Fibroblast of skin of left biceps (primary cell): ENCODE measurements around the gene IGHMBP2.

Experiments used
- DNase-seq, 2 experiments: peaks; one replicate each; pipeline ENCODE4 v3.0.0-alpha.2; 2013; ENCODE audit warnings: low read depth in 2 of 2

IGHMBP2 gene

DNA sequence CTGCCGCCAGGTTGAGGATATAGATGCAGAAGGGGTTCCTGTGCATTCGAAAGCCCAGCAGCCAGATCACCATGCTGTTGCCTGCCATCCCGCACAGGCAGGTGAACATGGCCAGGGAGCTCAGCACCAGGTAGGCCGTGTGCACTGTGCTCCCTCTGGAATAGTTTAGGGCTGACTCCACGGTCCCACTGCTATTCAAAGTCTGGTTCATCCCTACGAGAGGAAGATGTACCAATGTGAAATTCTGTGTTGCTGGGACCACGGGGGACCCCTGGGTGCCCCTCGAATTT, 77.0 kb downstream of the IGHMBP2 start, which contains the start of gene MRGPRD:
Gene MRGPRD, minus strand, starts transcription at position 211 of the 290 bp plus-strand sequence. Its CDS starts 0 bp downstream, at position 211.
- no peak for DNase-seq

DNA sequence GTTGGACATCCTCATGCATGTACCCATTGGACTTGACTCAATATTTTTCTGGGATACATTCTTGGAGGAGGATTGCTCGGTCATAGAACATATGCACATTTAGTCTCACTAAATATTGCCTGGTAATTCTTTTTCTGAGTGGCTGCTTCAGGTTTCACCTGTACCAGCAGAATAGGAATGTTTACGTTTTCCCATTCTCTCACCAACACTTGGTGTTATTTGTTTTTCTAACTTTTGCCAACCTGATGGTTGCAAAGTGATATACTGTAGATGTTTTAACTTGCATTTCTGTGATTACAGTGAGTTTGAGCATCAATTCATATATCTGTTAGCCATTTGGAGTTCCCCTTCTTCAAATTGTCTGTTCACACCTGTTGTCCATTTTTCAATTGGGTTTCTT, 78.4 kb downstream of the IGHMBP2 start:
- no peak for DNase-seq

DNA sequence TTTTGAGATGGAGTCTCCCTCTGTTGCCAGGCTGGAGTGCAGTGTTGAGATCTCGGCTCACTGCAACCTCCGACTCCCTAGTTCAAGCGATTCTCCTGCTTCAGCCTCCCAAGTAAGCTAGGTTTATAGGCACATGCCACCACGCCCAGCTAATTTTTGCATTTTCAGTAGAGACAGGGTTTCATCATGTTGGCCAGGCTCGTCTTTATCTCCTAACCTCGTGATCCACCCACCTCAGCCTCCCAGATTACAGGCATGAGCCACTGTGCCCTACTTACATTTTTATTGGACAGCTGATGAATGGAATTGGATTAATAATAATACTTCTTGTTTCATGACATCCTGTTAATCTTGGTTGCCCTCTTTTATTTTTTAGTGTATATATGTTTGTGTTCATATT, 80.1 kb downstream of the IGHMBP2 start:
- no peak for DNase-seq

DNA sequence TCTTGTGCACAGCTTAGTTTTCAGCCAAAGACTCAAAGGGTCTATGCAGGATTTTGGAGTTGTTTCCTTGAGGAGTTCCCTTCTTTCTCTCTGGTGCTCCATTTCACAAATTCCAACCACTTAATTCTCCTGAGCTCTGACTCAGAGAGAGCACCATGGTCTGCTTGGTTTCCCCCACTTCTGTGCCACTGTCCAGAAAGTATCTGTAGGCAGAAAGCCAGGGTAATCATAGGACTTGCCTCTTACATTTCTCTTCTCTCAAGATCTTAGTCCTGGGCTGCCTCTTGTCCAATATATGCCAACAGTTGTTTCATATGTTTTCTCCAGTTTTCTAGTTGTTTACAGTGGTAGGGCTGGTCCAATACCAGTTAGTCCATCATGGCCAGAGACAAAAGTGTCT, 83.5 kb downstream of the IGHMBP2 start:
- DNase-seq, result no peak

DNA sequence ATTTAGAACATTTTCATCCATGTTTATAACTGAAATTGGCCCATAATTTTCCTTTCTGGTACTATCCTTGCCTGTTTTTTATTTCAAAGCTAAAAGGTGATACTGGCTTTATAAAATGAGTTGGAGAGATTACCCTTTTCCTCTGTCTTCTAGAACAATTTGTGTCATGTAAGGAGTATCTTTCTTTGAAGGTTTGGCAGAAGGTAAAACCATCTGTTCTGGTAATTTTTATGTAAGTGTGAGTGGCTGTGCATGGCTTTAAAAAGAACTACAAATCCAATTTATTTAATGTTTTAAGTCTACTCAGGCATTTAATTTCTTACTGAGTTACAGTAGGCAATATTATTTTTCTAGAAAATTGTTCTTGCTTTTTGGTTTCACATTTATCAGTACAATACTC, 84.8 kb downstream of the IGHMBP2 start:
- no peak for DNase-seq
